Prostate gland (tissue), 2 donors: ENCODE results near the gene INTS13. TPM values are rescaled to one million over a fixed set of nuclear protein-coding genes. Genes with fewer than 3 reads are reported as not detected.

Experiments used
- DNase-seq: peaks from one replicate; pipeline ENCODE4 v3.0.0-alpha.2; 2019; ENCODE audit warnings: low spot score
- H3K27ac ChIP-seq, 2 donors: fragments of 200-600 bp; sonication (generic); 2 replicates each; pipeline ENCODE4 v1.5.1; 2017 to 2019
- H3K27me3 ChIP-seq: fragments of 200-600 bp; sonication (generic); replicated peaks from 2 replicates; pipeline ENCODE4 v1.5.1; 2019; ENCODE audit not compliant: insufficient read depth
- H3K36me3 ChIP-seq, 2 donors: fragments of 200-600 bp; sonication (generic); 1 replicate in 1 of 2; 2 replicates in 1 of 2; pipeline versions ENCODE4 v1.5.1 to v1.8.1; 2017 to 2019
- H3K4me1 ChIP-seq: fragments of 200-600 bp; sonication (generic); replicated peaks from 2 replicates; pipeline ENCODE4 v1.5.1; 2019
- H3K4me3 ChIP-seq, 2 donors: fragments of 200-600 bp; sonication (generic); 2 replicates each; pipeline ENCODE4 v1.5.1; 2017 to 2019
- H3K9me3 ChIP-seq: fragments of 200-600 bp; sonication (generic); 2 replicates; pipeline ENCODE4 v1.5.1; 2017
- CTCF ChIP-seq, 4 experiments: fragments of 200-600 bp in 2 of 4; fragments of 450-650 bp in 2 of 4; sonication (generic) in 2 of 4; IDR thresholded peaks; 1 replicate in 3 of 4; 2 replicates in 1 of 4; pipeline ENCODE4 v1.5.1; 2016 to 2019; ENCODE audit warnings: antibody characterized with exemption in 4 of 4, mild to moderate bottlenecking in 2 of 4, moderate library complexity in 2 of 4
- POLR2A ChIP-seq: fragments of 450-650 bp; IDR thresholded peaks from one replicate; pipeline ENCODE4 v1.6.1; 2016; ENCODE audit warnings: antibody characterized with exemption, mild to moderate bottlenecking
- POLR2AphosphoS5 ChIP-seq: sonication (generic); formaldehyde crosslinking; IDR thresholded peaks from one replicate; pipeline ENCODE4 v1.6.1; 2017; ENCODE audit warnings: antibody characterized with exemption
- WGBS: methylation state at CpG from one replicate; pipeline ENCODE4 v1.1.5; 2018; 5-methylcytosine and 5-hydroxymethylcytosine counted together
- intact Hi-C: fragments of 100-400 bp; cut with DNase I; formaldehyde crosslinking; loops from one replicate; pipeline ENCODE4 v1.14.2; 2022
- total RNA-seq, 2 donors: library from RNA; depleted of rRNA; stranded (reverse); fragments of >200 nt; gene quantifications; one replicate each; pipeline ENCODE4 v1.1.0, GENCODE V29; 2016

The INTS13 gene
- total RNA-seq, 2 donors from 2014 or later: 22.1 to 23.5 TPM

- no peak for DNase-seq
- no peak for TF ChIP-seq CTCF (IDR thresholded peaks at IDR 0.05)
- no peak for TF ChIP-seq POLR2AphosphoS5
- no peak for TF ChIP-seq POLR2A
- WGBS: 91% methylated on average over 5 of the region's 5 CpGs
Observed at GRCh38 chr12:26890784-26891183, 47.0 kb downstream of the INTS13 start.

GRCh38 chr12:26884765-26885576 is 52.8 kb downstream of the INTS13 start:
- TF ChIP-seq POLR2A: no peak
- TF ChIP-seq CTCF (IDR thresholded peaks at IDR 0.05): peak; percentile 94 to 97 (median 96)
- peak; percentile 78 for TF ChIP-seq POLR2AphosphoS5
- Histone ChIP-seq H3K4me1 (no peaks in the 10 kb centered on the region), H3K27me3 (no peaks in the 10 kb centered on the region), H3K27ac (no peak overlapping the region), H3K4me3 (no peak overlapping the region), H3K9me3 (no peaks in the 10 kb centered on the region), H3K36me3 (no peaks in the 10 kb centered on the region)
- intact Hi-C loops: loop anchor here (2.0 to 10.0 kb wide), 2 partner anchors 30 to 50 kb away; partner anchors contain the start of gene ITPR2
- peak; percentile 89 for DNase-seq
- 14% methylated on average over 16 of the region's 16 CpGs for WGBS

More at GRCh38 chr12:26890784-26891183, 47.0 kb downstream of the INTS13 start:
- H3K9me3 ChIP-seq: no peaks in the 10 kb centered on the region
- no peaks in the 10 kb centered on the region for H3K4me1 ChIP-seq
- H3K36me3 ChIP-seq: no peaks in the 10 kb centered on the region
- intact Hi-C loops: no loop called here
- no peak overlapping the region for H3K4me3 ChIP-seq
- no peak overlapping the region for H3K27ac ChIP-seq
- no peaks in the 10 kb centered on the region for H3K27me3 ChIP-seq

GRCh38 chr12:26880625-26881024 is 57.2 kb downstream of the INTS13 start:
- Histone ChIP-seq H3K4me1 (peaks cover 3% of the 10 kb centered on the region), H3K27me3 (no peaks in the 10 kb centered on the region), H3K36me3 (no peaks in the 10 kb centered on the region), H3K9me3 (no peaks in the 10 kb centered on the region), H3K27ac (no peak overlapping the region), H3K4me3 (no peak overlapping the region)
- intact Hi-C loops: loop anchor here (10.0 kb wide), 1 partner anchor 46 kb away; the partner anchor contains the start of gene ITPR2
- DNase-seq: no peak
- WGBS: 100% methylated on average over 2 of the region's 2 CpGs
- TF ChIP-seq CTCF (IDR thresholded peaks at IDR 0.05) (no peak), POLR2AphosphoS5 (no peak), POLR2A (no peak)

GRCh38 chr12:26878661-26879119 is 59.1 kb downstream of the INTS13 start:
- peak; percentile 79 for DNase-seq
- 15% methylated on average over 6 of the region's 6 CpGs for WGBS

More at GRCh38 chr12:26878661-26879119, 59.1 kb downstream of the INTS13 start:
- H3K4me1 ChIP-seq: peaks cover 3% of the 10 kb centered on the region
- intact Hi-C loops: no loop called here
- H3K36me3 ChIP-seq: no peaks in the 10 kb centered on the region
- peak overlapping the region in 1 of 2 donors; percentile 37 for H3K27ac ChIP-seq
- H3K27me3 ChIP-seq: no peaks in the 10 kb centered on the region
- TF ChIP-seq CTCF (IDR thresholded peaks at IDR 0.05): no peak
- no peak for TF ChIP-seq POLR2A
- peak; percentile 77 for TF ChIP-seq POLR2AphosphoS5
- no peak overlapping the region for H3K4me3 ChIP-seq
- H3K9me3 ChIP-seq: no peaks in the 10 kb centered on the region
